HUES48 (cell line): ENCODE data around the gene CA9.

Source experiments
- H3K27ac ChIP-seq: one replicate; pipeline ENCODE4 v1.7.0; 2013; ENCODE audit warnings: low read depth, low read length, inconsistent platforms
- H3K27me3 ChIP-seq: 2 replicates; pipeline ENCODE4 v1.6.1; 2013; ENCODE audit warnings: mild to moderate bottlenecking, low read length; ENCODE audit not compliant: control insufficient read depth, insufficient read depth
- H3K36me3 ChIP-seq: 2 replicates; pipeline ENCODE4 v1.6.1; 2013; ENCODE audit warnings: low read length; ENCODE audit not compliant: control insufficient read depth, insufficient read depth
- H3K4me1 ChIP-seq: 2 replicates; pipeline ENCODE4 v1.6.1; 2013; ENCODE audit warnings: mild to moderate bottlenecking, low read length; ENCODE audit not compliant: control insufficient read depth, insufficient read depth
- H3K4me3 ChIP-seq: 2 replicates; pipeline ENCODE4 v1.5.1; 2013; ENCODE audit warnings: mild to moderate bottlenecking, low read depth, low read length
- H3K9ac ChIP-seq: 2 replicates; pipeline ENCODE4 v1.6.1; 2013; ENCODE audit warnings: mild to moderate bottlenecking, low read depth, low read length, moderate library complexity
- H3K9me3 ChIP-seq: 2 replicates; pipeline ENCODE4 v1.6.1; 2013; ENCODE audit warnings: low read length; ENCODE audit not compliant: control insufficient read depth, insufficient read depth

The CA9 gene

GRCh38 chr9:35698231-35698630, 24.5 kb downstream of the CA9 start:
- H3K9me3 ChIP-seq, result no peaks in the 10 kb centered on the region
- no peak overlapping the region for H3K27ac ChIP-seq
- H3K27me3 ChIP-seq, result no peaks in the 10 kb centered on the region
- no peak overlapping the region for H3K9ac ChIP-seq
- no peak overlapping the region for H3K4me3 ChIP-seq
- H3K36me3 ChIP-seq, result peaks cover 68% of the 10 kb centered on the region
- H3K4me1 ChIP-seq, result no peaks in the 10 kb centered on the region

GRCh38 chr9:35700031-35700430, 26.3 kb downstream of the CA9 start:
- Histone ChIP-seq H3K4me3 (no peak overlapping the region), H3K9me3 (no peaks in the 10 kb centered on the region), H3K9ac (no peak overlapping the region), H3K4me1 (no peaks in the 10 kb centered on the region), H3K27ac (no peak overlapping the region), H3K27me3 (no peaks in the 10 kb centered on the region), H3K36me3 (peaks cover 86% of the 10 kb centered on the region)

DNA sequence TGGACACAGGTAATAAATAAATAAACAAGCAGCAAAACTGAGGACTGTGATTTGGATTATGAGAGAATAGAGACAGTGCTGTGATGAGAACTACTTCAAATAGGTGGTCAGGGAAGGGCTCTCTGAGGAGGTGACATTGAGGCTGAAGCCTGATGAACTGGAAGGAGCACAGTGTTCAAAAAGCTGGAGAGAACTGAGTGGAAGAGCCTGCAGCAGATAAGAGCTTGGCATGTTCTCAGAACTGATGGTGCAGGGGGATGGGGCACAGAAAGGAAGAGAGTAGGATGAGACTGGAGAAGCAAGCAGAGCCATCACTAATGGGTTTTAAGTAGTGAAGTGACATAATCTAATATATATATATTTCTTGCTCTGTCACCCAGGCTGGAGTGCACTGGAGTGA, 27.2 kb downstream of the CA9 start:
- no peak overlapping the region for H3K4me3 ChIP-seq

DNA sequence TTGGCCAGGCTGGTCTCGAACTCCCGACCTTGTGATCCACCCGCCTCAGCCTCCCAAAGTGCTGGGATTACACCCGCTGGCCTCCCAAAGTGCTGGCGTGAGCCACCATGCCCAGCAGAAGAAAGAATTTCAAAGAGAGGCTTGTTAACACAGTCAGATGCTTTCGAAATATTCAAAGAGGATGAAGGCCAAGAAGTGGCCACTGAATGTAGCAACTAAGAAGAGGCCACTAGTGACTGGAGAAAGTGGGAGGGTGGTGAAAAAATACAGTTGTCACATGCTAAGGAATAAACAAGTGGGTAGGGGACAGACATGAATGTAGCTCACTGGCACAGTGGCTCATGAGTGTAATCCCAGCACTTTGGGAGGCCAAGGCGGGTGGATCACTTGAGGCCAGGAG, 29.0 kb downstream of the CA9 start:
- Histone ChIP-seq H3K4me1 (no peaks in the 10 kb centered on the region), H3K9me3 (no peaks in the 10 kb centered on the region), H3K9ac (no peak overlapping the region), H3K27ac (no peak overlapping the region), H3K27me3 (no peaks in the 10 kb centered on the region), H3K36me3 (peaks cover 98% of the 10 kb centered on the region), H3K4me3 (no peak overlapping the region)

More for the DNA sequence above, 27.2 kb downstream of the CA9 start:
- H3K27ac ChIP-seq, result no peak overlapping the region
- no peaks in the 10 kb centered on the region for H3K9me3 ChIP-seq
- H3K27me3 ChIP-seq, result no peaks in the 10 kb centered on the region
- H3K36me3 ChIP-seq, result peaks cover 95% of the 10 kb centered on the region
- no peak overlapping the region for H3K9ac ChIP-seq
- H3K4me1 ChIP-seq, result no peaks in the 10 kb centered on the region

DNA sequence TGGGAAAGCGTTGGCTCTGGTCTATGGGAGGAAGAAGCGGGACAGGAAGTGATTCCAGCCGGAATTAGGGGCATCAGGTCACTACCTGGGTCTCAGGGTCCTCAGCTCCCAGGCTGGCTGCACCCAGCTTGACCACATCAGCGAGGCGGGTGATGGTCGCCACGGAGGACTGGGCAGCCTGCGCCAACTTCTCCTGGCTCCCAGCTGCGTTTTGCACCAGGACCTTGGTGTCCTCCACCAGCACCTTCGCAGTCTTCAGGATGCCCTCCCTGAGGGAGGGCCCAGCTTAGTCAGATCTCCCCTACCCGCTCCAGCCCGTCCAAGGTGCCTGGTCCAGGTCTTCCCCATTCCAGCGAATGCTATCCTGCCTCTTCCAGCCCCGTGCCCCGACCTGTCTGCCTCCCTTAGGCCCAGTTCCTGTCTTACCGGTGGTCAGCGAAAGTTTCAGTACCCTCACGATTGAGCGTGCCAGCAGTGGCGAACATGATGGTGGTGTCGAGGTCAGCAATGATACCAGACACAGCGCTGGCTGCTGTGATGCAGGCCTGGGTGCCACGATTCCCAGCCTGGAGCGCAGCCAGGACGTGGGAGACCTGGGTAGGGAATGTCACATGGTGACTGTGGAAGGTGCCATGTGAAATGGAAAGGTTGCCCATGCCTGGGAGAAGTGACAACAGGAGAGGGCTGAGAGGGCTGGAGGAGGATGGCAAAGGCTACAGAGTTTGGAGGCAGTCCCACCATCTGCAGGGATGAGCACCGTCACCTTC, 30.4 kb downstream of the CA9 start:
- no peak overlapping the region for H3K27ac ChIP-seq
- peaks cover 98% of the 10 kb centered on the region for H3K36me3 ChIP-seq
- H3K9ac ChIP-seq, result no peak overlapping the region
- H3K9me3 ChIP-seq, result no peaks in the 10 kb centered on the region
- H3K4me3 ChIP-seq, result no peak overlapping the region
- no peaks in the 10 kb centered on the region for H3K27me3 ChIP-seq
- H3K4me1 ChIP-seq, result no peaks in the 10 kb centered on the region

DNA sequence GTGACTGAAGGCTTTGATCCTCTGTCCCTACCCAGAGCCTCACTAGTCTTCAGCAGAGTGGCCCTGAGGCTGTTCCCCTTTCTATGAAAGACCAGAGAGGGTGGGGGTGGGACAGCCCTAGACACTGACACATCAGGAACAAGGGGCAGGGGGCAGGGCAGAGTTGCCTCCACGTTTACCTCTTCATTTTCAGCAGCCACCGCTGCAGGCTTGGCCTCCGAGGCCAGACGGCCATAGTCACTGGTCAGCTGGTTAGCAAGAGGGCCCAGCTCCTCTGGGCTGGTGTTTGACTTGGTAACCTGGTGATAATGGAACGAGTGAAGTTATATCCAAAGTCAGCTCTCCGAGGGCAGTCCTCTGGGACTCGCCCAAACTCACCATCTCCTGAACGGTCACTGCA, 31.6 kb downstream of the CA9 start:
- peaks cover 94% of the 10 kb centered on the region for H3K36me3 ChIP-seq

DNA sequence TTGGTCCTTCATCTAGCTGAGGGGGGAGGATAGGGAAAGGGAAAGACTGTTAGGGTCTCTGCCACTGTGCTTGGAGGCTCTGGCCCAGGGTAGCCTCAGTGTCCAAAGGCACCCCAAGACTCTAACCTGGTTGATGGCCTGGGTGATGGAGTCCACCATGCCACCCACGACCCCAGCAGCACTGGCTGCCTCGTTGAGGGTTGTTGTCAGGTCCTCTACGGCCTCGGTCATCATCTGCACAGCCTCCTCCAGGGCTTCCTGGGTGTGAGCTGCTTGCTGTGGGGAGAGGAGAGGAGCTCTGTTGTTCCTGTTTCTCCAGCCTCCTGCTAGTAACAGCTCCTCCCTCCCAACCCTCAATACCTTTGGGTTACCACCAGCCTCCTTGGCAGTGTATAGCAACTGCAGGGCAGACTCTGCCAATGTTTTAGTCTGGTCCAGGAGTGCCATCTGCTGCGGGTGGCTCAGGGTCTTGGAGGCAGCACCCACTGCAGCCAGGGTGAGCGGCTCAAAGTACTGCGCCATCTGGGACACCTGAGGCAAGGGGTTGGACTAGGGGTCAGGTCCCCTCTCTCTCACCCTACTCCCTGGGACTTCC, 32.2 kb downstream of the CA9 start:
- no peaks in the 10 kb centered on the region for H3K4me1 ChIP-seq
- no peaks in the 10 kb centered on the region for H3K9me3 ChIP-seq
- no peak overlapping the region for H3K4me3 ChIP-seq
- peaks cover 94% of the 10 kb centered on the region for H3K36me3 ChIP-seq
- no peaks in the 10 kb centered on the region for H3K27me3 ChIP-seq
- H3K9ac ChIP-seq, result no peak overlapping the region
- H3K27ac ChIP-seq, result no peak overlapping the region

More for the DNA sequence above, 31.6 kb downstream of the CA9 start:
- Histone ChIP-seq H3K4me1 (no peaks in the 10 kb centered on the region), H3K4me3 (no peak overlapping the region), H3K27ac (no peak overlapping the region), H3K27me3 (no peaks in the 10 kb centered on the region), H3K9me3 (no peaks in the 10 kb centered on the region), H3K9ac (no peak overlapping the region)

DNA sequence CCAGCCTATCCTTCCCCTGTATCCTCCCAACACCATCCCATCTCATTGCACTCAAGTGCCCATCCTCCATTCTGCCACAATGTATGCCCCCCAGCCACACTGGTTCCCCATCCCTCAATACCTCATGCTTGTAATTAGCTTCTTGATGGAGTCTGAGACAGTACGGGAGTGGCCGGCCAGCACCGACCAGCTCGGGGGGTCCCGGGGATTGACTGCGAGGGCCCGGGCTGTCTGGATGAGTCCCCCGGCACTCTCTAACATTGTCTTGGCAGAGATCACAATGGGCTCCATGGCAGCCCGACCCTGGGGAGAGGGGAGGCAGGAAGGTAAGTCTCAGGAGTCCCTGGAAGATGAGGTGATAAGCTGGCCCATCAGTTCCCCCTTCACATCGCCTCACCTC, 33.2 kb downstream of the CA9 start:
- no peaks in the 10 kb centered on the region for H3K27me3 ChIP-seq
- H3K36me3 ChIP-seq, result peaks cover 94% of the 10 kb centered on the region
- no peak overlapping the region for H3K9ac ChIP-seq
- no peak overlapping the region for H3K4me3 ChIP-seq
- H3K9me3 ChIP-seq, result no peaks in the 10 kb centered on the region
- H3K4me1 ChIP-seq, result no peaks in the 10 kb centered on the region
- no peak overlapping the region for H3K27ac ChIP-seq

DNA sequence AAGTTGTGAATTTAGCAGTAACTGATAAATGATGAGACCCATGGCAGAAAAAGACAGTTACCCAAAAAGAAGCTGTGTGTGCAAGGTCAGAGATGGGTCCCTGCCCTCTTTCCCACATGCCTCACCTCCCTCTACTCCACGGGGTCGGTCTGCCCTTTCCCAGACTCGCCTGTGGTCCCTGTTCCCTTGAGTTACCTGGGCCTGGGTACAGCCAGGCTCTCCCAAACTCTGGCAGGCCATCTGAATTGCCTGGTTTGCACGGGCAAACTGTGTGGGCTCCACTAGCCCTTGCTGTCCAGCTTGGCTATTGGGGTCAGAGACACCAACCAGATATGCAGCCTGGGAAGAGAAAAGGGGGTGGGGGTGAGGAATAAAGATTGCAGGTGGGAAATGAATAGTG, 34.4 kb downstream of the CA9 start:
- H3K36me3 ChIP-seq, result peaks cover 95% of the 10 kb centered on the region
- no peak overlapping the region for H3K4me3 ChIP-seq

DNA sequence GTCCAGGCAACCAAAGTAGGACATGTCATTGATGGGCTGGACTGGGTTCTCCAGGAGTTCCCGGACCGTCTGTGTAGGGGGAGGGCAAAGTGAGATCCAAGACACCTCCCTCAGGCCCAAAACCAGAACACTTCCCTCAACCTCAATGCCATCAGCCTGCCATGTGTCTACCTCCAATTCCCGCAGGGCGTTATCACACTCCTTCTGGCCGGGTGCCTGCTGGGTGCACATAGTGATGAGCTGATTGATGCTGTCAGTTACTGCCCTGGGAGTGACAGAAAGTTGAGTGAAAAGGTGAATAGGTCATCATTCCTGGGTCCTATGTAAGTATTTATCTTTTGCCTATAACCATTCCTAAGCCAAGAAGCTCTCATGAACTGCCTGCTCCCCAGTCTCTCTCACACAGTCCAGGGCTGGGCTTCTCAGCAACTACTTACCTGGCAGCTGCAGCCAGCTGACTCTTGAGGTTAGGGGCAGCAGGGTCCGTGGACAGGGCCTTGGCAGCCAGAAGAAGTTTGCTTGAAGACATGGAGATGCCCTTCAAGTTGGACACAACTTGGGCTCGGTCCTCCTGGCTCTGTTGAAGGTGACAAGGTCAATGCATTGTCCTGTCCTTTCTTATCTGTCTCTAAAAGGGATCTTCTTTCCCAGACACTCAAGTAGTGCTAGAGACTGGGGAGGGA, 37.2 kb downstream of the CA9 start:
- Histone ChIP-seq H3K9me3 (no peaks in the 10 kb centered on the region), H3K27me3 (no peaks in the 10 kb centered on the region), H3K27ac (no peak overlapping the region), H3K9ac (no peak overlapping the region), H3K36me3 (peaks cover 93% of the 10 kb centered on the region), H3K4me1 (no peaks in the 10 kb centered on the region), H3K4me3 (no peak overlapping the region)

More for the DNA sequence above, 34.4 kb downstream of the CA9 start:
- Histone ChIP-seq H3K9ac (no peak overlapping the region), H3K9me3 (no peaks in the 10 kb centered on the region), H3K27ac (no peak overlapping the region), H3K27me3 (no peaks in the 10 kb centered on the region), H3K4me1 (no peaks in the 10 kb centered on the region)
